ENCODE measurements around the gene PRKCQ. TPM values are rescaled to one million over a fixed set of nuclear protein-coding genes. Genes with fewer than 3 reads are reported as not detected.

Gene PRKCQ
- total and polyA plus RNA-seq, 4 donors: 0.13 to 3.3 (median 0.45) TPM

DNA sequence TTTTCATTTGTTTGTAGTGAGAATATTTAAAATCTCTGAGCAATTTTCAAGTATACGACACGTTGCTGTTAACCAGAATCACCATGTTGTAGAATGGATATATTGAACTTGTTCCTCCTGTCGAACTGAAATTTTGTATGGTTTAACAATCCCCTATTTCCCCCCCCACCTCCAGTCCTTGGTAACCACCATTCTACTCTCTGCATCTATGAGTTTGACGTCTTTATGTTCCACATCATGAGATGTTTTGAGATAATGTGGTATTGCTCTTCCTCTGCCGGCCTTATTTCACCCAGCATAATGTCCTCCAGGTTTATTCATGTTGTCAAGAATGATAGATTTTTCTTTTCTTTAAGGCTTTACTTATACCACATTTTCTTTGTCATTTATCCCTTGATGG lies 17.4 kb upstream of the PRKCQ start:
- H3K4me3 ChIP-seq (ENCODE audit: low read depth in 1 of 3, low read length in 3 of 3): no peak overlapping the region
- WGBS: 84% methylated on average over 5 of the region's 5 CpGs

DNA sequence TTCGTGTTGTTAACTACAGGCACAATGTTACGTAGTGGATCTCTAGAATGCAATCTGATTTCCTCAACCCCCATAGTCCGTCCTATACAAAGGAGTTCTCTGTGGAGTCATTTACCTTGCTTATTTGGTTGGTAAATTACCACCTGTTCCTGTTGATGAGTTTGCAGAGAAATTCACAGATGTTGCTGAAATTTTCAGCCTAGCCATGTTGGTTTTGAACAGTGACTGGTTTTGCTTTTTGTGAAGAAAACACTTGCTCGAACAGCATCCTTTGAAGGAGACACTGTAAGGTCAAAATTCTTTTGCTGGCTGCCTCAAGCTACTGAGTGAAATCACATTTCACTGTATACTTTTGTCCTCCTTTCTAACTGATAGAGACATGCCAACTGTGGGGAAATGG lies 15.4 kb upstream of the PRKCQ start:
- H3K4me1 ChIP-seq (ENCODE audit: control insufficient read depth in 4 of 4, insufficient read depth in 4 of 4, low read length in 3 of 4): no peaks in the 10 kb centered on the region
- H3K9me3 ChIP-seq (ENCODE audit: control insufficient read depth in 4 of 4, low read length in 3 of 4): no peaks in the 10 kb centered on the region
- no peak for TF ChIP-seq FOXA2 (IDR thresholded peaks at IDR 0.05)
- TF ChIP-seq, protein P1, sequence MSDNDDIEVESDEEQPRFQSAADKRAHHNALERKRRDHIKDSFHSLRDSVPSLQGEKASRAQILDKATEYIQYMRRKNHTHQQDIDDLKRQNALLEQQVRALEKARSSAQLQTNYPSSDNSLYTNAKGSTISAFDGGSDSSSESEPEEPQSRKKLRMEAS (IDR thresholded peaks at IDR 0.05): no peak
- TF ChIP-seq YY1 (IDR thresholded peaks at IDR 0.05): no peak
- no peak for TF ChIP-seq HNF4A (conservative IDR thresholded peaks at IDR 0.05)
- TF ChIP-seq HNF4G (IDR thresholded peaks at IDR 0.05): no peak
- no peak for TF ChIP-seq TAF1 (conservative IDR thresholded peaks at IDR 0.05)
- TF ChIP-seq EGR1 (IDR thresholded peaks at IDR 0.05; ENCODE audit: low read depth in 2 of 2): no peak
- TF ChIP-seq, protein P2, sequence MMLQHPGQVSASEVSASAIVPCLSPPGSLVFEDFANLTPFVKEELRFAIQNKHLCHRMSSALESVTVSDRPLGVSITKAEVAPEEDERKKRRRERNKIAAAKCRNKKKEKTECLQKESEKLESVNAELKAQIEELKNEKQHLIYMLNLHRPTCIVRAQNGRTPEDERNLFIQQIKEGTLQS (IDR thresholded peaks at IDR 0.05): no peak
- no peak for TF ChIP-seq FOXA1 (IDR thresholded peaks at IDR 0.05)
- TF ChIP-seq, protein P3, sequence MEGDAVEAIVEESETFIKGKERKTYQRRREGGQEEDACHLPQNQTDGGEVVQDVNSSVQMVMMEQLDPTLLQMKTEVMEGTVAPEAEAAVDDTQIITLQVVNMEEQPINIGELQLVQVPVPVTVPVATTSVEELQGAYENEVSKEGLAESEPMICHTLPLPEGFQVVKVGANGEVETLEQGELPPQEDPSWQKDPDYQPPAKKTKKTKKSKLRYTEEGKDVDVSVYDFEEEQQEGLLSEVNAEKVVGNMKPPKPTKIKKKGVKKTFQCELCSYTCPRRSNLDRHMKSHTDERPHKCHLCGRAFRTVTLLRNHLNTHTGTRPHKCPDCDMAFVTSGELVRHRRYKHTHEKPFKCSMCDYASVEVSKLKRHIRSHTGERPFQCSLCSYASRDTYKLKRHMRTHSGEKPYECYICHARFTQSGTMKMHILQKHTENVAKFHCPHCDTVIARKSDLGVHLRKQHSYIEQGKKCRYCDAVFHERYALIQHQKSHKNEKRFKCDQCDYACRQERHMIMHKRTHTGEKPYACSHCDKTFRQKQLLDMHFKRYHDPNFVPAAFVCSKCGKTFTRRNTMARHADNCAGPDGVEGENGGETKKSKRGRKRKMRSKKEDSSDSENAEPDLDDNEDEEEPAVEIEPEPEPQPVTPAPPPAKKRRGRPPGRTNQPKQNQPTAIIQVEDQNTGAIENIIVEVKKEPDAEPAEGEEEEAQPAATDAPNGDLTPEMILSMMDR (IDR thresholded peaks at IDR 0.05; ENCODE audit: low read depth, low read length, missing input control): no peak
- no peak for TF ChIP-seq JUND (IDR thresholded peaks at IDR 0.05)
- no peak for TF ChIP-seq SP1 (IDR thresholded peaks at IDR 0.05)
- TF ChIP-seq NR2F2 (IDR thresholded peaks at IDR 0.05): no peak
- no peak for TF ChIP-seq RXRA (IDR thresholded peaks at IDR 0.05)
- no peak for TF ChIP-seq GABPA (IDR thresholded peaks at IDR 0.05 in 1 of 2, conservative IDR thresholded peaks at IDR 0.05 in 1 of 2)
- TF ChIP-seq, protein P4, sequence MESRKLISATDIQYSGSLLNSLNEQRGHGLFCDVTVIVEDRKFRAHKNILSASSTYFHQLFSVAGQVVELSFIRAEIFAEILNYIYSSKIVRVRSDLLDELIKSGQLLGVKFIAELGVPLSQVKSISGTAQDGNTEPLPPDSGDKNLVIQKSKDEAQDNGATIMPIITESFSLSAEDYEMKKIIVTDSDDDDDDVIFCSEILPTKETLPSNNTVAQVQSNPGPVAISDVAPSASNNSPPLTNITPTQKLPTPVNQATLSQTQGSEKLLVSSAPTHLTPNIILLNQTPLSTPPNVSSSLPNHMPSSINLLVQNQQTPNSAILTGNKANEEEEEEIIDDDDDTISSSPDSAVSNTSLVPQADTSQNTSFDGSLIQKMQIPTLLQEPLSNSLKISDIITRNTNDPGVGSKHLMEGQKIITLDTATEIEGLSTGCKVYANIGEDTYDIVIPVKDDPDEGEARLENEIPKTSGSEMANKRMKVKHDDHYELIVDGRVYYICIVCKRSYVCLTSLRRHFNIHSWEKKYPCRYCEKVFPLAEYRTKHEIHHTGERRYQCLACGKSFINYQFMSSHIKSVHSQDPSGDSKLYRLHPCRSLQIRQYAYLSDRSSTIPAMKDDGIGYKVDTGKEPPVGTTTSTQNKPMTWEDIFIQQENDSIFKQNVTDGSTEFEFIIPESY (IDR thresholded peaks at IDR 0.05): no peak
- TF ChIP-seq RAD21 (IDR thresholded peaks at IDR 0.05): no peak
- TF ChIP-seq, protein P5, sequence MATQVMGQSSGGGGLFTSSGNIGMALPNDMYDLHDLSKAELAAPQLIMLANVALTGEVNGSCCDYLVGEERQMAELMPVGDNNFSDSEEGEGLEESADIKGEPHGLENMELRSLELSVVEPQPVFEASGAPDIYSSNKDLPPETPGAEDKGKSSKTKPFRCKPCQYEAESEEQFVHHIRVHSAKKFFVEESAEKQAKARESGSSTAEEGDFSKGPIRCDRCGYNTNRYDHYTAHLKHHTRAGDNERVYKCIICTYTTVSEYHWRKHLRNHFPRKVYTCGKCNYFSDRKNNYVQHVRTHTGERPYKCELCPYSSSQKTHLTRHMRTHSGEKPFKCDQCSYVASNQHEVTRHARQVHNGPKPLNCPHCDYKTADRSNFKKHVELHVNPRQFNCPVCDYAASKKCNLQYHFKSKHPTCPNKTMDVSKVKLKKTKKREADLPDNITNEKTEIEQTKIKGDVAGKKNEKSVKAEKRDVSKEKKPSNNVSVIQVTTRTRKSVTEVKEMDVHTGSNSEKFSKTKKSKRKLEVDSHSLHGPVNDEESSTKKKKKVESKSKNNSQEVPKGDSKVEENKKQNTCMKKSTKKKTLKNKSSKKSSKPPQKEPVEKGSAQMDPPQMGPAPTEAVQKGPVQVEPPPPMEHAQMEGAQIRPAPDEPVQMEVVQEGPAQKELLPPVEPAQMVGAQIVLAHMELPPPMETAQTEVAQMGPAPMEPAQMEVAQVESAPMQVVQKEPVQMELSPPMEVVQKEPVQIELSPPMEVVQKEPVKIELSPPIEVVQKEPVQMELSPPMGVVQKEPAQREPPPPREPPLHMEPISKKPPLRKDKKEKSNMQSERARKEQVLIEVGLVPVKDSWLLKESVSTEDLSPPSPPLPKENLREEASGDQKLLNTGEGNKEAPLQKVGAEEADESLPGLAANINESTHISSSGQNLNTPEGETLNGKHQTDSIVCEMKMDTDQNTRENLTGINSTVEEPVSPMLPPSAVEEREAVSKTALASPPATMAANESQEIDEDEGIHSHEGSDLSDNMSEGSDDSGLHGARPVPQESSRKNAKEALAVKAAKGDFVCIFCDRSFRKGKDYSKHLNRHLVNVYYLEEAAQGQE (IDR thresholded peaks at IDR 0.05): no peak
- H3K36me3 ChIP-seq (ENCODE audit: control insufficient read depth in 4 of 4, insufficient read depth in 3 of 4, low read depth in 1 of 4, low read length in 3 of 4): no peaks in the 10 kb centered on the region
- DNase-seq (ENCODE audit: low spot score): no peak
- no peaks in the 10 kb centered on the region for H3K27me3 ChIP-seq (ENCODE audit: control insufficient read depth in 4 of 4, insufficient read depth in 4 of 4, low read length in 3 of 4)
- no peak overlapping the region for H3K4me3 ChIP-seq (ENCODE audit: low read depth in 1 of 3, low read length in 3 of 3)
- no peak overlapping the region for H3K27ac ChIP-seq (ENCODE audit: low read depth in 1 of 2, low read length in 2 of 2)
- 89% methylated on average over 4 of the region's 4 CpGs for WGBS
- H3K9ac ChIP-seq (ENCODE audit: low read depth in 1 of 2, low read length in 2 of 2): no peak overlapping the region

More for the DNA sequence above, 17.4 kb upstream of the PRKCQ start:
- Histone ChIP-seq H3K36me3 (ENCODE audit: control insufficient read depth in 4 of 4, insufficient read depth in 3 of 4, low read depth in 1 of 4, low read length in 3 of 4) (no peaks in the 10 kb centered on the region), H3K27me3 (ENCODE audit: control insufficient read depth in 4 of 4, insufficient read depth in 4 of 4, low read length in 3 of 4) (no peaks in the 10 kb centered on the region), H3K9me3 (ENCODE audit: control insufficient read depth in 4 of 4, low read length in 3 of 4) (no peaks in the 10 kb centered on the region), H3K9ac (ENCODE audit: low read depth in 1 of 2, low read length in 2 of 2) (no peak overlapping the region), H3K27ac (ENCODE audit: low read depth in 1 of 2, low read length in 2 of 2) (no peak overlapping the region), H3K4me1 (ENCODE audit: control insufficient read depth in 4 of 4, insufficient read depth in 4 of 4, low read length in 3 of 4) (no peaks in the 10 kb centered on the region)
- TF ChIP-seq RAD21 (IDR thresholded peaks at IDR 0.05) (no peak), NR2F2 (IDR thresholded peaks at IDR 0.05) (no peak), TAF1 (conservative IDR thresholded peaks at IDR 0.05) (no peak)
- TF ChIP-seq, protein P1 (IDR thresholded peaks at IDR 0.05): no peak
- TF ChIP-seq, protein P3 (IDR thresholded peaks at IDR 0.05; ENCODE audit: low read depth, low read length, missing input control): no peak
- no peak for DNase-seq (ENCODE audit: low spot score)

All from liver (tissue), 9 donors.